MCF 10A (cell line): ENCODE measurements around the gene ADNP2. TPM values are rescaled to one million over a fixed set of nuclear protein-coding genes. Genes with fewer than 3 reads are reported as not detected.

Experiments used
- BruUV-seq: library from RNA; stranded (reverse); fragments of 400-500 nt; replicated peaks from 2 replicates; lab custom pipeline; 2021; lab: Mats Ljungman, UMichigan
- CTCF ChIA-PET: fragments of 300-600 bp; sonication (Branson Sonifier 250); formaldehyde crosslinking; extraction: SDS; loops from one replicate; lab custom pipeline; 2021; ENCODE audit warnings: antibody characterized with exemption, inconsistent platforms; lab: Yijun Ruan, JAX
- POLR2A ChIA-PET: fragments of 300-600, 350-650 bp; sonication (Branson Sonifier 250); formaldehyde crosslinking; extraction: SDS; loops from one replicate; lab custom pipeline; 2020; ENCODE audit warnings: antibody characterized with exemption, inconsistent platforms; lab: Yijun Ruan, JAX
- DNase-seq: peaks from one replicate; pipeline ENCODE4 v3.0.0-alpha.2; 2018; ENCODE audit not compliant: unreplicated experiment
- H3K27ac Mint-ChIP-seq: one replicate; pipeline ENCODE4 v1.8.0; 2022; ENCODE audit warnings: mild to moderate bottlenecking, low read depth, mixed read lengths; ENCODE audit not compliant: unreplicated experiment
- H3K27me3 Mint-ChIP-seq: one replicate; pipeline ENCODE4 v1.8.0; 2022; ENCODE audit warnings: mixed read lengths; ENCODE audit not compliant: insufficient read depth, unreplicated experiment
- H3K36me3 Mint-ChIP-seq: one replicate; pipeline ENCODE4 v1.8.0; 2022; ENCODE audit warnings: mild to moderate bottlenecking, moderate library complexity, mixed read lengths; ENCODE audit not compliant: insufficient read depth, unreplicated experiment
- H3K4me1 Mint-ChIP-seq: one replicate; pipeline ENCODE4 v1.8.0; 2022; ENCODE audit warnings: mixed read lengths; ENCODE audit not compliant: insufficient read depth, unreplicated experiment
- H3K4me3 Mint-ChIP-seq: one replicate; pipeline ENCODE4 v1.8.0; 2022; ENCODE audit warnings: mild to moderate bottlenecking, moderate library complexity, mixed read lengths; ENCODE audit not compliant: unreplicated experiment
- H3K9me3 Mint-ChIP-seq: one replicate; pipeline ENCODE4 v1.8.0; 2022; ENCODE audit warnings: mixed read lengths; ENCODE audit not compliant: unreplicated experiment
- intact Hi-C: fragments of 100-400 bp; cut with micrococcal nuclease; formaldehyde crosslinking; loops from 2 replicates; pipeline ENCODE4 v1.14.1; 2022
- total RNA-seq: library from RNA; stranded (reverse); gene quantifications from 2 replicates; pipeline ENCODE4 v1.2.3, GENCODE V29; 2022
- TF ChIP-seq, protein P1 (sequence below): fragments of 200-600 bp; IDR thresholded peaks from one replicate; pipeline ENCODE4 v1.8.0; 2022; ENCODE audit warnings: antibody characterized with exemption, mild to moderate bottlenecking; ENCODE audit not compliant: unreplicated experiment

ADNP2 gene
- total RNA-seq, 1 experiment from 2014 or later, result 19.6 TPM

GRCh38 chr18:80166725-80167124 lies 57.7 kb downstream of the ADNP2 start:
- no peak for DNase-seq
- intact Hi-C loops, result no loop called here
- BruUV-seq, result no TSS peak
- Mint-ChIP-seq H3K9me3 (no peaks in the 10 kb centered on the region), H3K27me3 (no peaks in the 10 kb centered on the region), H3K36me3 (peaks cover 32% of the 10 kb centered on the region), H3K27ac (no peak overlapping the region), H3K4me1 (peaks cover 13% of the 10 kb centered on the region), H3K4me3 (no peak overlapping the region)
- ChIA-PET CTCF (interaction anchor here (1.4 kb wide), 1 partner anchor 9 kb away, joined by 4 read pairs; no protein-coding TSS in a partner anchor), POLR2A (interaction anchor here (1.4 kb wide), 1 partner anchor 89 kb away, joined by 3 read pairs; no protein-coding TSS in a partner anchor)
- TF ChIP-seq, protein P1, sequence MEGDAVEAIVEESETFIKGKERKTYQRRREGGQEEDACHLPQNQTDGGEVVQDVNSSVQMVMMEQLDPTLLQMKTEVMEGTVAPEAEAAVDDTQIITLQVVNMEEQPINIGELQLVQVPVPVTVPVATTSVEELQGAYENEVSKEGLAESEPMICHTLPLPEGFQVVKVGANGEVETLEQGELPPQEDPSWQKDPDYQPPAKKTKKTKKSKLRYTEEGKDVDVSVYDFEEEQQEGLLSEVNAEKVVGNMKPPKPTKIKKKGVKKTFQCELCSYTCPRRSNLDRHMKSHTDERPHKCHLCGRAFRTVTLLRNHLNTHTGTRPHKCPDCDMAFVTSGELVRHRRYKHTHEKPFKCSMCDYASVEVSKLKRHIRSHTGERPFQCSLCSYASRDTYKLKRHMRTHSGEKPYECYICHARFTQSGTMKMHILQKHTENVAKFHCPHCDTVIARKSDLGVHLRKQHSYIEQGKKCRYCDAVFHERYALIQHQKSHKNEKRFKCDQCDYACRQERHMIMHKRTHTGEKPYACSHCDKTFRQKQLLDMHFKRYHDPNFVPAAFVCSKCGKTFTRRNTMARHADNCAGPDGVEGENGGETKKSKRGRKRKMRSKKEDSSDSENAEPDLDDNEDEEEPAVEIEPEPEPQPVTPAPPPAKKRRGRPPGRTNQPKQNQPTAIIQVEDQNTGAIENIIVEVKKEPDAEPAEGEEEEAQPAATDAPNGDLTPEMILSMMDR, result no peak

GRCh38 chr18:80167331-80167730 lies 58.3 kb downstream of the ADNP2 start:
- intact Hi-C loops, result no loop called here
- Mint-ChIP-seq H3K27ac (no peak overlapping the region), H3K36me3 (peaks cover 26% of the 10 kb centered on the region), H3K4me1 (peaks cover 14% of the 10 kb centered on the region), H3K27me3 (no peaks in the 10 kb centered on the region), H3K9me3 (no peaks in the 10 kb centered on the region), H3K4me3 (no peak overlapping the region)
- ChIA-PET CTCF (interaction anchor here (0.6 to 1.1 kb wide), 6 partner anchors 9 to 182 kb away, joined by 3 to 5 read pairs (median 3); no protein-coding TSS in a partner anchor), POLR2A (no interaction called here)
- DNase-seq, result no peak
- no TSS peak for BruUV-seq
- TF ChIP-seq, protein P1, result no peak

DNA sequence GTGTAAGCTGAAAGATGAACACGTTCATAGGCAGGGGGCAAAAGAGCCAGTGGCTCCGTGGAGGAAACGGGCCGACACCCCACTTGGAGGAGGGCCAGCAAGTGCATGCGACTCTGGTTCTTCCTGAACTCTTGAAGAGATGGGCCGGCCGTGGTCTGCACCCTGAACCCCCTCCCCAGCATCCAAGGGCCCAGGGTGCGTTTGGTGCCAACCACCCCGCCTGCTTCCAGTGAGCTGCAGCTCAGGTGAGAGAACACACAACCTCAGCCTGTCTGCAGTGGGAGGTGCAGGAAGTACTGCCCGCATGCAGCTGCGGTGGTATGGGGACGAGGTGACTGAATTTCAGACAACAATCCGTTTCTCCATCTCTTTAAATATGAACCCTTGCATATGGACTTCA lies 58.9 kb downstream of the ADNP2 start:
- intact Hi-C loops, result no loop called here
- H3K4me3 Mint-ChIP-seq, result no peak overlapping the region
- no peaks in the 10 kb centered on the region for H3K27me3 Mint-ChIP-seq
- H3K4me1 Mint-ChIP-seq, result peaks cover 14% of the 10 kb centered on the region
- DNase-seq, result no peak
- no TSS peak for BruUV-seq
- TF ChIP-seq, protein P1, result no peak
- POLR2A ChIA-PET, result no interaction called here
- peaks cover 20% of the 10 kb centered on the region for H3K36me3 Mint-ChIP-seq
- CTCF ChIA-PET, result interaction anchor here (0.6 to 1.5 kb wide), 6 partner anchors 8 to 102 kb away, joined by 3 to 5 read pairs (median 3); no protein-coding TSS in a partner anchor
- H3K9me3 Mint-ChIP-seq, result no peaks in the 10 kb centered on the region
- H3K27ac Mint-ChIP-seq, result no peak overlapping the region

DNA sequence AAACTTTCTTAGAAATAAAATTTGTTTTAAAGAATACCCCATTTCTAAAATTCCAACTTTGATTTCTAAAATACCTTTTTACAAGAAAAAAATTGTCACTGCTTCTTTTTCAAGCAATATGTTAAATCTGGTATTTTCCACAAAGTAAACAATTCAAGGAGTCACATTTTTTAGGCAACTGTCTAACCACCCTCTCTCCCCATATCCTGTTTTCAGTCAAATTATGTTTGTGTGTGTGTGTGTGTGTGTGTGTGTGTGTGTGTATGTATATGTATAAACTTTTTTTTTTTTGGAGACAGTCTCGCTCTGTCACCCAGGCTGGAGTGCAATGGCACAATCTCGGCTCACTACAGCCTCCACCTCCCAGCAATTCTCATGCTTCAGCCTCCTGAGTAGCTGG lies 59.3 kb downstream of the ADNP2 start:
- peaks cover 19% of the 10 kb centered on the region for H3K36me3 Mint-ChIP-seq
- no peaks in the 10 kb centered on the region for H3K27me3 Mint-ChIP-seq
- no peak for DNase-seq
- POLR2A ChIA-PET, result no interaction called here
- TF ChIP-seq, protein P1, result no peak
- H3K9me3 Mint-ChIP-seq, result no peaks in the 10 kb centered on the region
- intact Hi-C loops, result no loop called here
- no peak overlapping the region for H3K4me3 Mint-ChIP-seq
- BruUV-seq, result no TSS peak
- H3K4me1 Mint-ChIP-seq, result peaks cover 14% of the 10 kb centered on the region
- no peak overlapping the region for H3K27ac Mint-ChIP-seq
- CTCF ChIA-PET, result interaction anchor here (0.9 to 3.7 kb wide), 5 partner anchors 10 to 93 kb away, joined by 3 to 36 read pairs (median 3); no protein-coding TSS in a partner anchor
